NCI-H460 (cell line): Measurements from ENCODE around the gene TMEM131. TPM values are rescaled to one million over a fixed set of nuclear protein-coding genes. Genes with fewer than 3 reads are reported as not detected.
A peak's percentile ranks its signal among the peaks of the same experiment; 100 is the strongest.

Source experiments
- DNase-seq: peaks from one replicate; pipeline ENCODE4 v3.0.0-alpha.2; 2016; ENCODE audit warnings: low read depth; ENCODE audit errors: extremely low read depth
- total RNA-seq: library from RNA; depleted of rRNA; stranded (reverse); fragments of >200 nt; shearing (Covaris generic); gene quantifications from 2 replicates; pipeline ENCODE4 v1.2.3, GENCODE V29; 2014

The TMEM131 gene
- total RNA-seq, 1 experiment from 2014 or later = 23.9 TPM

GRCh38 chr2:97743913-97744312 is 251.8 kb downstream of the TMEM131 start:
- DNase-seq = no peak

GRCh38 chr2:97742381-97742847 is 253.3 kb downstream of the TMEM131 start:
- no peak for DNase-seq

GRCh38 chr2:97741686-97742085 is 254.1 kb downstream of the TMEM131 start:
- no peak for DNase-seq

- no peak for DNase-seq
Measured at GRCh38 chr2:97741251-97741650, 254.5 kb downstream of the TMEM131 start.

GRCh38 chr2:97740590-97741182 is 255.1 kb downstream of the TMEM131 start:
- peak; percentile 54 for DNase-seq

GRCh38 chr2:97739893-97740245 is 255.9 kb downstream of the TMEM131 start:
- no peak for DNase-seq

- no peak for DNase-seq
Measured at GRCh38 chr2:97739020-97739892, 256.5 kb downstream of the TMEM131 start.

GRCh38 chr2:97738179-97739019 is 257.3 kb downstream of the TMEM131 start:
- DNase-seq = no peak

- no peak for DNase-seq
Measured at GRCh38 chr2:97737421-97738178, 258.1 kb downstream of the TMEM131 start.

GRCh38 chr2:97736608-97737330 is 259.0 kb downstream of the TMEM131 start:
- DNase-seq = no peak

GRCh38 chr2:97736185-97736584 is 259.6 kb downstream of the TMEM131 start:
- no peak for DNase-seq

GRCh38 chr2:97735161-97735561 is 260.6 kb downstream of the TMEM131 start:
- no peak for DNase-seq

GRCh38 chr2:97734061-97735051 is 261.4 kb downstream of the TMEM131 start:
- DNase-seq = no peak

GRCh38 chr2:97733341-97734035 is 262.3 kb downstream of the TMEM131 start:
- DNase-seq = no peak

- no peak for DNase-seq
Measured at GRCh38 chr2:97732436-97733340, 263.1 kb downstream of the TMEM131 start.

GRCh38 chr2:97731274-97732020 is 264.3 kb downstream of the TMEM131 start:
- no peak for DNase-seq
